K562 (cell line): ENCODE data around the gene NASP. TPM values are rescaled to one million over a fixed set of nuclear protein-coding genes. Genes with fewer than 3 reads are reported as not detected.

ENCODE experiments used
- ATAC-seq: fragments of 200-7000 bp; cut with Tn5 transposase; 3 replicates; pipeline ENCODE4 v1.9.1; 2020; ENCODE audit warnings: moderate library complexity
- BruUV-seq: library from RNA; stranded (reverse); fragments of 400-500 nt; replicated peaks from 2 replicates; lab custom pipeline; 2021; lab: Mats Ljungman, UMichigan
- CTCF ChIA-PET: fragments of 300-600 bp; formaldehyde crosslinking; extraction: SDS; loops from one replicate; lab custom pipeline; 2021; ENCODE audit warnings: low intra/inter-chr PET ratio; lab: Yijun Ruan, JAX
- POLR2A ChIA-PET: fragments of 300-600, 350-650 bp; sonication (Branson Sonifier 250); formaldehyde crosslinking; extraction: SDS; loops from one replicate; lab custom pipeline; 2021; ENCODE audit warnings: antibody characterized with exemption, inconsistent platforms; lab: Yijun Ruan, JAX
- DNase-seq, 4 experiments: peaks; one replicate each; pipeline versions ENCODE4 v3.0.0 to v3.0.0-alpha.2; 2011 to 2018; ENCODE audit warnings: low spot score in 3 of 4, mixed read lengths in 3 of 4; ENCODE audit errors: extremely low read depth in 1 of 4
- FAIRE-seq: peaks from 2 replicates; lab custom pipeline; 2011; peaks lifted over from hg19 to GRCh38; lab: Jason Lieb, UNC
- H2AFZ ChIP-seq: 2 replicates; pipeline ENCODE4 v1.6.0; 2011; ENCODE audit warnings: low read depth, low read length, control low read depth, inconsistent platforms
- H3K27ac ChIP-seq: fragments of 200-600 bp; 3 replicates; pipeline ENCODE4 v1.8.0; 2011; ENCODE audit warnings: low read depth, mild to moderate bottlenecking, control low read depth, inconsistent platforms, low read length, moderate library complexity, mixed read lengths; ENCODE audit errors: extremely low read depth
- H3K27me3 ChIP-seq, 2 experiments: fragments of 300-600 bp in 1 of 2; 2 replicates in 1 of 2; 3 replicates in 1 of 2; pipeline versions ENCODE4 v1.6.0 to v1.8.0; 2011; ENCODE audit warnings: inconsistent platforms in 2 of 2, low read length in 2 of 2, mild to moderate bottlenecking in 1 of 2, mixed read lengths in 1 of 2, moderate library complexity in 1 of 2; ENCODE audit not compliant: control insufficient read depth in 2 of 2, insufficient read depth in 2 of 2
- H3K36me3 ChIP-seq: fragments of 300-600 bp; 3 replicates; pipeline ENCODE4 v1.8.0; 2011; ENCODE audit warnings: mild to moderate bottlenecking, low read length, inconsistent platforms; ENCODE audit not compliant: control insufficient read depth, insufficient read depth
- H3K4me1 ChIP-seq, 2 experiments: fragments of 200-600 bp in 1 of 2; replicated peaks in 1 of 2; 2 replicates in 1 of 2; 3 replicates in 1 of 2; pipeline versions ENCODE4 v1.5.1 to v1.8.0; 2011; ENCODE audit warnings: inconsistent platforms in 2 of 2, low read length in 2 of 2, mild to moderate bottlenecking in 1 of 2, mixed read lengths in 1 of 2, moderate library complexity in 1 of 2; ENCODE audit not compliant: control insufficient read depth in 2 of 2, insufficient read depth in 2 of 2
- H3K4me2 ChIP-seq: 2 replicates; pipeline ENCODE4 v1.6.1; 2011; ENCODE audit warnings: low read length, control low read depth, inconsistent platforms, mixed read lengths; ENCODE audit not compliant: insufficient read depth
- H3K4me3 ChIP-seq: fragments of 200-600 bp; sonication (generic), shearing (Covaris generic); 2 replicates; pipeline ENCODE4 v1.5.1; 2016; ENCODE audit warnings: control low read depth, inconsistent platforms
- H3K79me2 ChIP-seq: fragments of 200-600 bp; 3 replicates; pipeline ENCODE4 v1.8.0; 2011; ENCODE audit warnings: low read length, inconsistent platforms; ENCODE audit not compliant: control insufficient read depth, insufficient read depth
- H3K9ac ChIP-seq, 2 experiments: 2 replicates each; pipeline versions ENCODE4 v1.6.0 to v1.6.1; 2011; ENCODE audit warnings: low read depth in 2 of 2, low read length in 2 of 2, control low read depth in 1 of 2, inconsistent platforms in 1 of 2, mild to moderate bottlenecking in 1 of 2, mixed read lengths in 1 of 2; ENCODE audit not compliant: insufficient read depth in 1 of 2
- H3K9me1 ChIP-seq: one replicate; pipeline ENCODE4 v1.6.0; 2011; ENCODE audit warnings: inconsistent platforms, mild to moderate bottlenecking, low read length, moderate library complexity; ENCODE audit not compliant: control insufficient read depth, insufficient read depth
- H3K9me3 ChIP-seq: replicated peaks from 2 replicates; pipeline ENCODE4 v1.5.1; 2011; ENCODE audit warnings: low read depth, low read length, inconsistent platforms; ENCODE audit not compliant: control insufficient read depth, insufficient read depth
- H4K20me1 ChIP-seq: replicated peaks from 2 replicates; pipeline ENCODE4 v1.6.1; 2011; ENCODE audit warnings: low read length, inconsistent platforms, mixed read lengths; ENCODE audit not compliant: control insufficient read depth, insufficient read depth
- BRD9 ChIP-seq: fragments of 450-650 bp; IDR thresholded peaks from 2 replicates; pipeline ENCODE4 v1.6.1; 2018; ENCODE audit warnings: low read depth; ENCODE audit not compliant: partially characterized antibody
- ELF1 ChIP-seq: fragments of 200-800 bp; sonication (Bioruptor generic); IDR thresholded peaks from 2 replicates; pipeline ENCODE4 v1.6.1; 2016; ENCODE audit warnings: missing genetic modification characterization, missing compliant biosample characterization
- TRIM24 ChIP-seq, 2 experiments: fragments of 450-650 bp; IDR thresholded peaks; 2 replicates each; pipeline ENCODE4 v1.6.1; 2016
- ZNF124 ChIP-seq: sonication (generic); formaldehyde crosslinking; IDR thresholded peaks from 2 replicates; pipeline ENCODE4 v1.8.1; 2022; ENCODE audit warnings: missing genetic modification reagents
- WGBS: fragments of 100-300 bp; shearing (Covaris generic); methylation state at CpG from one replicate; pipeline ENCODE4 v1.1.6; 2016; ENCODE audit warnings: low coverage, mixed read lengths; ENCODE audit not compliant: insufficient coverage; ENCODE audit errors: missing lambda C conversion rate; 5-methylcytosine and 5-hydroxymethylcytosine counted together
- in situ Hi-C: fragments of 300-500 bp; cut with MboI; formaldehyde crosslinking; loops from 4 replicates; pipeline ENCODE4 v1.15.0; 2018; ENCODE audit warnings: inconsistent platforms, mixed read lengths
- intact Hi-C: fragments of 100-400 bp; cut with micrococcal nuclease; formaldehyde crosslinking; loops from 2 replicates; pipeline ENCODE4 v1.14.2; 2022
- polyA plus RNA-seq, 8 experiments: library from polyadenylated mRNA; depleted of rRNA in 4 of 8; stranded (reverse) in 5 of 8; unstranded in 3 of 8; fragments of >200 nt; fragmentation: Nextera tagmentation in 2 of 8; fragmentation: Illumina TruSeq in 1 of 8; extraction: Ambion mirVana in 2 of 8; extraction: Trizol in 1 of 8; gene quantifications; 2 replicates each; pipeline versions ENCODE4 v1.2.1 to v1.2.3, GENCODE V29; 2011 to 2014; ENCODE audit warnings: inconsistent platforms in 1 of 8, missing spikeins in 1 of 8
- total RNA-seq, 7 experiments: library from RNA; depleted of rRNA in 6 of 7; stranded (reverse); fragments of >200 nt in 6 of 7; fragmentation: Illumina TruSeq in 2 of 7; extraction: Trizol in 2 of 7; gene quantifications; 2 replicates each; pipeline versions ENCODE4 v1.2.1 to v1.2.3, GENCODE V29; 2011 to 2021; ENCODE audit warnings: low replicate concordance in 1 of 7
- TF ChIP-seq, protein P1 (sequence below): fragments of 450-650 bp; IDR thresholded peaks from 2 replicates; pipeline ENCODE4 v1.6.1; 2018; ENCODE audit not compliant: partially characterized antibody
- TF ChIP-seq, protein P2 (sequence below), 2 experiments: fragments of 200-800 bp in 1 of 2; sonication (Bioruptor generic) in 1 of 2; sonication (generic) in 1 of 2; formaldehyde crosslinking in 1 of 2; IDR thresholded peaks in 1 of 2; conservative IDR thresholded peaks in 1 of 2; 2 replicates each; pipeline versions ENCODE4 v1.5.0 to v1.6.1; 2016 to 2020; ENCODE audit warnings: missing compliant biosample characterization in 1 of 2, missing genetic modification characterization in 1 of 2, missing genetic modification reagents in 1 of 2

NASP gene
- total and polyA plus RNA-seq, 9 of the 15 experiments (the other 6 are each of a cell fraction or from before 2014, with no cell fraction given) = 199 to 578 (median 419) TPM

DNA sequence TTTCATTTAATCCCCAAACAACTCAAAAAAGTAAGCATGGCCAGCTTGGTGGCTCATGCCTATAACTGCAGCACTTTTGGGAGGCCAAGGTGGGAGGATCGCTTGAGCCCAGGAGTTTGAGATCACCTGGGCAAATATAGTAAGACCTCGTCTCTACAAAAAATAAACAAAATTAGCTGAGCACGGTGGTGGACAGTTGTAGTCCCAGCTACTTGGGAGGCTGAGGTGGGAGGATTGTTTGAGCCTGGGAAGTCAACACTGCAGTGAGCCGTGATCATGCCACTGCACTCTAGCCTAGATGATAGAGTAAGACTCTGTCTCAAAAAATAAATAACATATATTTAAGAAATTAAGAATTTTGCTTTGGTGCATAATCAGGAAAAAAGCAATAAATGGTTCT lies 39.3 kb upstream of the NASP start:
- intact Hi-C loops = no loop called here

DNA sequence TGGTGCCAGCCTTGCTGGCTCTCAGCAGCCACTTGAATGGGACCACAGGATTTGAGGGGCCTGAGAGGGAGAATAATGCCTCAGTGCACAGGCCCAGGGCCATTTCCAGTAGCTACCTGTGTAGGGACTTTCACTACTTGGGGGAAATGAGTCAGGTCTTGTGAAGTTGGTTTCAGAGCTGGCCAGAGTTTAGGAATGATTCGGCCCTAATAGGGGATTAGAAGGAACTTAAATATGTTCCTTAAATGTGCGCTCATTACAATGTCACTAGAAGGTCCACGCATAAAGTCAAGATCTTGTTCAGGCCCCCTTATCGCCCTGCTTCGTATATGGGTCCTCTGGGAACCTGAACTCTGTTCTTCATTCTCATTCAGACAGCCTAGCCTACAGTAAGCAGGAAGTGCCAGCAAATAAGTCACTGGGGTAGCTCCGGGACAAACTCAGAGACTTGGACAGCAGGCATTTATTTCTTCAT lies 38.8 kb upstream of the NASP start:
- DNase-seq (no peak), ATAC-seq (peak; percentile 26; the same call in 1 of the 3 replicates), FAIRE-seq (peak; percentile 48)
- Histone ChIP-seq H3K9me3 (no peaks in the 10 kb centered on the region), H3K4me2 (no peak overlapping the region), H3K4me3 (no peak overlapping the region), H2AFZ (peak overlapping the region; percentile 58), H3K79me2 (no peaks in the 10 kb centered on the region), H3K27me3 (no peaks in the 10 kb centered on the region), H3K9me1 (no peaks in the 10 kb centered on the region), H3K9ac (peak overlapping the region in 1 of 2 experiments; percentile 38; a peak in 1 of 4 replicates), H3K27ac (no peak overlapping the region), H3K4me1 (peaks cover 8 to 16% of the 10 kb centered on the region in 2 experiments), H3K36me3 (no peaks in the 10 kb centered on the region), H4K20me1 (no peaks in the 10 kb centered on the region)
- TF ChIP-seq, protein P1, sequence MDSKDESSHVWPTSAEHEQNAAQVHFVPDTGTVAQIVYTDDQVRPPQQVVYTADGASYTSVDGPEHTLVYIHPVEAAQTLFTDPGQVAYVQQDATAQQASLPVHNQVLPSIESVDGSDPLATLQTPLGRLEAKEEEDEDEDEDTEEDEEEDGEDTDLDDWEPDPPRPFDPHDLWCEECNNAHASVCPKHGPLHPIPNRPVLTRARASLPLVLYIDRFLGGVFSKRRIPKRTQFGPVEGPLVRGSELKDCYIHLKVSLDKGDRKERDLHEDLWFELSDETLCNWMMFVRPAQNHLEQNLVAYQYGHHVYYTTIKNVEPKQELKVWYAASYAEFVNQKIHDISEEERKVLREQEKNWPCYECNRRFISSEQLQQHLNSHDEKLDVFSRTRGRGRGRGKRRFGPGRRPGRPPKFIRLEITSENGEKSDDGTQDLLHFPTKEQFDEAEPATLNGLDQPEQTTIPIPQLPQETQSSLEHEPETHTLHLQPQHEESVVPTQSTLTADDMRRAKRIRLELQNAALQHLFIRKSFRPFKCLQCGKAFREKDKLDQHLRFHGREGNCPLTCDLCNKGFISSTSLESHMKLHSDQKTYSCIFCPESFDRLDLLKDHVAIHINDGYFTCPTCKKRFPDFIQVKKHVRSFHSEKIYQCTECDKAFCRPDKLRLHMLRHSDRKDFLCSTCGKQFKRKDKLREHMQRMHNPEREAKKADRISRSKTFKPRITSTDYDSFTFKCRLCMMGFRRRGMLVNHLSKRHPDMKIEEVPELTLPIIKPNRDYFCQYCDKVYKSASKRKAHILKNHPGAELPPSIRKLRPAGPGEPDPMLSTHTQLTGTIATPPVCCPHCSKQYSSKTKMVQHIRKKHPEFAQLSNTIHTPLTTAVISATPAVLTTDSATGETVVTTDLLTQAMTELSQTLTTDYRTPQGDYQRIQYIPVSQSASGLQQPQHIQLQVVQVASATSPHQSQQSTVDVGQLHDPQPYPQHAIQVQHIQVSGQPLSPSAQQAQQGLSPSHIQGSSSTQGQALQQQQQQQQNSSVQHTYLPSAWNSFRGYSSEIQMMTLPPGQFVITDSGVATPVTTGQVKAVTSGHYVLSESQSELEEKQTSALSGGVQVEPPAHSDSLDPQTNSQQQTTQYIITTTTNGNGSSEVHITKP = peak; percentile 14
- 0 out of 2 replicates have a peak, but pooled peaks have one; percentile 20 for TF ChIP-seq ELF1
- TF ChIP-seq ZNF124 (CRISPR knock-in tag) = no peak
- TF ChIP-seq TRIM24 (IDR thresholded peaks at IDR 0.05) = no peak
- ChIA-PET CTCF (no interaction called here), POLR2A (interaction anchor here (0.6 to 6.3 kb wide), 11 partner anchors 8 to 882 kb away, joined by 3 to 87 read pairs (median 4); partner anchors contain the start of genes NASP and PRDX1)
- 27% methylated on average over 6 of the region's 6 CpGs for WGBS
- intact Hi-C loops (no loop called here), in situ Hi-C loops (no loop called here)
- BruUV-seq = no TSS peak

More for the DNA sequence above, 39.3 kb upstream of the NASP start:
- peak overlapping the region; percentile 58; the same call in 1 of the 2 replicates for H2AFZ ChIP-seq
- WGBS = 58% methylated on average over 4 of the region's 4 CpGs
- CTCF ChIA-PET = interaction anchor here (0.6 kb wide), 1 partner anchor 39 kb away, joined by 3 read pairs; no protein-coding TSS in a partner anchor
- peaks cover 8 to 16% of the 10 kb centered on the region in 2 experiments for H3K4me1 ChIP-seq
- BruUV-seq = no TSS peak
- POLR2A ChIA-PET = interaction anchor here (0.6 to 6.3 kb wide), 6 partner anchors 9 to 504 kb away, joined by 3 to 87 read pairs (median 8); partner anchors contain the start of genes NASP and PRDX1
- no peak for ATAC-seq
- H3K4me2 ChIP-seq = no peak overlapping the region
- no peaks in the 10 kb centered on the region for H3K79me2 ChIP-seq
- H3K9ac ChIP-seq = no peak overlapping the region
- H3K9me3 ChIP-seq = no peaks in the 10 kb centered on the region
- DNase-seq = no peak
- in situ Hi-C loops = no loop called here
- H3K36me3 ChIP-seq = no peaks in the 10 kb centered on the region
- no peaks in the 10 kb centered on the region for H3K9me1 ChIP-seq
- TF ChIP-seq, protein P2, sequence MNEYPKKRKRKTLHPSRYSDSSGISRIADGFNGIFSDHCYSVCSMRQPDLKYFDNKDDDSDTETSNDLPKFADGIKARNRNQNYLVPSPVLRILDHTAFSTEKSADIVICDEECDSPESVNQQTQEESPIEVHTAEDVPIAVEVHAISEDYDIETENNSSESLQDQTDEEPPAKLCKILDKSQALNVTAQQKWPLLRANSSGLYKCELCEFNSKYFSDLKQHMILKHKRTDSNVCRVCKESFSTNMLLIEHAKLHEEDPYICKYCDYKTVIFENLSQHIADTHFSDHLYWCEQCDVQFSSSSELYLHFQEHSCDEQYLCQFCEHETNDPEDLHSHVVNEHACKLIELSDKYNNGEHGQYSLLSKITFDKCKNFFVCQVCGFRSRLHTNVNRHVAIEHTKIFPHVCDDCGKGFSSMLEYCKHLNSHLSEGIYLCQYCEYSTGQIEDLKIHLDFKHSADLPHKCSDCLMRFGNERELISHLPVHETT (CRISPR knock-in tag; conservative IDR thresholded peaks at IDR 0.05 in 1 of 2, IDR thresholded peaks at IDR 0.05 in 1 of 2) = 0 out of 4 replicates have a peak, but pooled peaks of 1 of the 2 experiments have one; percentile 0
- no peak for TF ChIP-seq BRD9
- H3K27ac ChIP-seq = no peak overlapping the region
- FAIRE-seq = no peak
- no peaks in the 10 kb centered on the region for H4K20me1 ChIP-seq
- no peak overlapping the region for H3K4me3 ChIP-seq
- no peaks in the 10 kb centered on the region for H3K27me3 ChIP-seq
